GM19372 (cell line): Measurements from ENCODE around the gene TUBGCP2.
A peak's percentile ranks its signal among the peaks of the same experiment; 100 is the strongest.

ENCODE experiments used
- ATAC-seq: cut with Tn5 transposase; IDR thresholded peaks from one replicate; pipeline ENCODE4 v1.9.1; 2021; ENCODE audit warnings: mild to moderate bottlenecking, low read depth, moderate library complexity; ENCODE audit not compliant: unreplicated experiment

TUBGCP2 gene

GRCh38 chr10:133344236-133344635 is 35.6 kb upstream of the TUBGCP2 start:
- no peak for ATAC-seq

GRCh38 chr10:133343558-133343957 is 34.9 kb upstream of the TUBGCP2 start:
- ATAC-seq = no peak

GRCh38 chr10:133342942-133343341 is 34.3 kb upstream of the TUBGCP2 start:
- no peak for ATAC-seq

GRCh38 chr10:133341983-133342382 is 33.3 kb upstream of the TUBGCP2 start:
- ATAC-seq = no peak

- no peak for ATAC-seq
Observed at GRCh38 chr10:133339708-133340380, 31.2 kb upstream of the TUBGCP2 start.

GRCh38 chr10:133338080-133339071 is 29.7 kb upstream of the TUBGCP2 start:
- no peak for ATAC-seq

GRCh38 chr10:133337370-133337725 is 28.7 kb upstream of the TUBGCP2 start:
- no peak for ATAC-seq

GRCh38 chr10:133336577-133337369 is 28.1 kb upstream of the TUBGCP2 start, which contains the start of gene CALY:
Gene CALY (minus strand): TSS chr10:133336896. CDS start chr10:133328989, 7,907 bp downstream.
- ATAC-seq = no peak

GRCh38 chr10:133336118-133336576 is 27.5 kb upstream of the TUBGCP2 start:
- no peak for ATAC-seq

GRCh38 chr10:133335246-133336117 is 26.8 kb upstream of the TUBGCP2 start:
- no peak for ATAC-seq

- no peak for ATAC-seq
Observed at GRCh38 chr10:133334503-133335245, 26.0 kb upstream of the TUBGCP2 start.

GRCh38 chr10:133332936-133333699 is 24.4 kb upstream of the TUBGCP2 start:
- no peak for ATAC-seq

- peak; percentile 88 for ATAC-seq
Observed at GRCh38 chr10:133329491-133330202, 21.0 kb upstream of the TUBGCP2 start.

- no peak for ATAC-seq
Observed at GRCh38 chr10:133328358-133329343, 20.0 kb upstream of the TUBGCP2 start.

- no peak for ATAC-seq
Observed at GRCh38 chr10:133327651-133328357, 19.1 kb upstream of the TUBGCP2 start.
